GM12878 (cell line): ENCODE data around the gene HSPA1A. TPM values are rescaled to one million over a fixed set of nuclear protein-coding genes. Genes with fewer than 3 reads are reported as not detected.

Source experiments
- EGR1 ChIP-seq, 2 experiments: IDR thresholded peaks; 1 replicate in 1 of 2; 2 replicates in 1 of 2; pipeline ENCODE4 v1.6.1; 2011 to 2012; ENCODE audit warnings: low read depth in 2 of 2, low read length in 2 of 2, borderline replicate concordance in 1 of 2, mild to moderate bottlenecking in 1 of 2, moderate library complexity in 1 of 2
- IKZF1 ChIP-seq: fragments of 450-650 bp; conservative IDR thresholded peaks from 2 replicates; pipeline ENCODE4 v1.6.1; 2017; ENCODE audit warnings: antibody characterized with exemption, mild to moderate bottlenecking
- MTA3 ChIP-seq: IDR thresholded peaks from 2 replicates; pipeline ENCODE4 v1.6.1; 2012; ENCODE audit warnings: low read length, inconsistent platforms, borderline replicate concordance
- MYB ChIP-seq: fragments of 150-350 bp; IDR thresholded peaks from 2 replicates; pipeline ENCODE4 v1.6.1; 2014; ENCODE audit warnings: mild to moderate bottlenecking, low read depth, low read length, borderline replicate concordance
- PRDM15 ChIP-seq: fragments of 450-650 bp; formaldehyde crosslinking; IDR thresholded peaks from 2 replicates; pipeline ENCODE4 v1.4.0; 2020; ENCODE audit warnings: mild to moderate bottlenecking, moderate library complexity
- RBBP5 ChIP-seq: fragments of 200-600 bp; sonication (generic); conservative IDR thresholded peaks from 2 replicates; pipeline ENCODE4 v1.6.1; 2016
- SMC3 ChIP-seq: IDR thresholded peaks from 2 replicates; pipeline ENCODE4 v1.6.1; 2011; ENCODE audit warnings: low read length, improper control_type of control experiment, borderline replicate concordance
- SREBF2 ChIP-seq: IDR thresholded peaks from 2 replicates; pipeline ENCODE4 v1.6.1; 2012; ENCODE audit warnings: mild to moderate bottlenecking, low read length
- SRF ChIP-seq, 2 experiments: IDR thresholded peaks; 2 replicates each; pipeline ENCODE4 v1.6.1; 2011; ENCODE audit warnings: low read depth in 2 of 2, low read length in 2 of 2, mild to moderate bottlenecking in 1 of 2, moderate library complexity in 1 of 2
- SUZ12 ChIP-seq: fragments of 200-600 bp; sonication (generic); IDR thresholded peaks from one replicate; pipeline ENCODE4 v1.6.1; 2018; ENCODE audit warnings: antibody characterized with exemption, mild to moderate bottlenecking; ENCODE audit not compliant: unreplicated experiment
- ZBTB40 ChIP-seq: fragments of 450-650 bp; IDR thresholded peaks from 2 replicates; pipeline ENCODE4 v1.6.1; 2016; ENCODE audit warnings: mild to moderate bottlenecking, moderate library complexity, borderline replicate concordance
- polyA plus RNA-seq, 11 experiments: library from polyadenylated mRNA; depleted of rRNA in 4 of 11; unstranded in 6 of 11; stranded (reverse) in 5 of 11; fragments of >200 nt; fragmentation: Nextera tagmentation in 4 of 11; fragmentation: Illumina TruSeq in 1 of 11; extraction: Ambion mirVana in 4 of 11; extraction: Trizol in 1 of 11; gene quantifications; 1 replicate in 1 of 11; 2 replicates in 10 of 11; pipeline versions ENCODE4 v1.2.1 to v1.2.3, GENCODE V29; 2011 to 2016; ENCODE audit warnings: inconsistent platforms in 2 of 11, missing spikeins in 2 of 11, low read depth in 1 of 11
- total RNA-seq, 4 experiments: library from RNA; depleted of rRNA in 3 of 4; stranded (reverse); fragments of >200 nt in 3 of 4; fragmentation: Illumina TruSeq in 1 of 4; extraction: Trizol in 1 of 4; gene quantifications; 2 replicates each; pipeline versions ENCODE4 v1.2.1 to v1.2.3, GENCODE V29; 2013 to 2021
- TF ChIP-seq, protein P1 (sequence below): fragments of 450-650 bp; IDR thresholded peaks from 2 replicates; pipeline ENCODE4 v1.6.1; 2016; ENCODE audit warnings: mild to moderate bottlenecking
- TF ChIP-seq, protein P2 (sequence below): IDR thresholded peaks from 2 replicates; pipeline ENCODE4 v1.6.1; 2012; ENCODE audit warnings: improper control_type of control experiment, low read depth, low read length; ENCODE audit not compliant: insufficient replicate concordance

HSPA1A gene
- total and polyA plus RNA-seq, 10 of the 15 experiments (the other 5 are each of a cell fraction or from before 2014, with no cell fraction given): 0.29 to 51.8 (median 17.5) TPM

DNA sequence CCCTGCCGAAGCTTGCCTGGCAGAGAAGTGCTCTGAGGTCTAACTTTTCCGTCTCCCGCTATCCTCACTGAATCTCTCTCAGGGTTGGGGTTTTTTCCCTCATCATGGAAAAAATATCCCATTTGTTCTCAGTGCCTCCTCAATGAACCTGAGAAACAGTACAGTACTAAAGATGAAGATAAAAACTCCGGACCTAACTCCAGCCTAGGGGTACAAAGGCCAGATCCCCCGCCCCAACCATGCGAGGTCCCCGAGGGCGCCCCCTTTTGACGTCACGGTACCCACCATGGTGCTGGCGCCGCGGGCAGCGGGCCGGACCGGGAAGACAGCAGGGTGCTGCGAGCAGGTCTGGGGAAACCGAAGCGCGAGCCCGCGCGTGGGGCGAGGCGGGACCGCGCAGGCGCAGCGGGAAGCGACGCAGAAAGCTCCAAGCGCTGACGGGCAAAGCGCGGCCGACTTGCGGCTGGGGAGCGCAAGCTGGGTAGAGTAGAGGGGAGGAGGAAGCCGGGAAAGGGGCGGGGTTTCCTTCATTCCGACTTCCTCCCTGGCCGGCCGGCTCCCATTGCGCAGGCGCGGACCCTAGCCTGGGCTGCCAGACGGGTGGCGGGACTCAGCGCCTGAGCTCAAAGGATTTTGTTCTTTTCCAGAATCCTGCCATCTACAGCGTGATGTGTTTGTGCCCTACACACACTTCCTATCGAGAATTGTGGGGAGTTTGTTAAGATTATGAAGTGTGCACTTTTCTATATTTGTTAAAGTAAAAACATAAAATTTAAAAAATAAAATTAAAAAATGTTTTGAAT lies 8.7 kb upstream of the HSPA1A start, which contains the start of gene LSM2 (continued):
- TF ChIP-seq PRDM15 (CRISPR knock-in tag): no peak
- TF ChIP-seq IKZF1: peak; percentile 91
- peak; percentile 42; the same call in 1 of the 2 replicates for TF ChIP-seq ZBTB40
- no peak for TF ChIP-seq EGR1 (IDR thresholded peaks at IDR 0.05; ENCODE audit: borderline replicate concordance in 1 of 2, low read depth in 2 of 2, low read length in 2 of 2)
- TF ChIP-seq MYB: no peak
- TF ChIP-seq, protein P1, sequence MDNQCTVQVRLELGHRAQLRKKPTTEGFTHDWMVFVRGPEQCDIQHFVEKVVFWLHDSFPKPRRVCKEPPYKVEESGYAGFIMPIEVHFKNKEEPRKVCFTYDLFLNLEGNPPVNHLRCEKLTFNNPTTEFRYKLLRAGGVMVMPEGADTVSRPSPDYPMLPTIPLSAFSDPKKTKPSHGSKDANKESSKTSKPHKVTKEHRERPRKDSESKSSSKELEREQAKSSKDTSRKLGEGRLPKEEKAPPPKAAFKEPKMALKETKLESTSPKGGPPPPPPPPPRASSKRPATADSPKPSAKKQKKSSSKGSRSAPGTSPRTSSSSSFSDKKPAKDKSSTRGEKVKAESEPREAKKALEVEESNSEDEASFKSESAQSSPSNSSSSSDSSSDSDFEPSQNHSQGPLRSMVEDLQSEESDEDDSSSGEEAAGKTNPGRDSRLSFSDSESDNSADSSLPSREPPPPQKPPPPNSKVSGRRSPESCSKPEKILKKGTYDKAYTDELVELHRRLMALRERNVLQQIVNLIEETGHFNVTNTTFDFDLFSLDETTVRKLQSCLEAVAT: peak; percentile 44; the same call in 1 of the 2 replicates
- TF ChIP-seq, protein P2, sequence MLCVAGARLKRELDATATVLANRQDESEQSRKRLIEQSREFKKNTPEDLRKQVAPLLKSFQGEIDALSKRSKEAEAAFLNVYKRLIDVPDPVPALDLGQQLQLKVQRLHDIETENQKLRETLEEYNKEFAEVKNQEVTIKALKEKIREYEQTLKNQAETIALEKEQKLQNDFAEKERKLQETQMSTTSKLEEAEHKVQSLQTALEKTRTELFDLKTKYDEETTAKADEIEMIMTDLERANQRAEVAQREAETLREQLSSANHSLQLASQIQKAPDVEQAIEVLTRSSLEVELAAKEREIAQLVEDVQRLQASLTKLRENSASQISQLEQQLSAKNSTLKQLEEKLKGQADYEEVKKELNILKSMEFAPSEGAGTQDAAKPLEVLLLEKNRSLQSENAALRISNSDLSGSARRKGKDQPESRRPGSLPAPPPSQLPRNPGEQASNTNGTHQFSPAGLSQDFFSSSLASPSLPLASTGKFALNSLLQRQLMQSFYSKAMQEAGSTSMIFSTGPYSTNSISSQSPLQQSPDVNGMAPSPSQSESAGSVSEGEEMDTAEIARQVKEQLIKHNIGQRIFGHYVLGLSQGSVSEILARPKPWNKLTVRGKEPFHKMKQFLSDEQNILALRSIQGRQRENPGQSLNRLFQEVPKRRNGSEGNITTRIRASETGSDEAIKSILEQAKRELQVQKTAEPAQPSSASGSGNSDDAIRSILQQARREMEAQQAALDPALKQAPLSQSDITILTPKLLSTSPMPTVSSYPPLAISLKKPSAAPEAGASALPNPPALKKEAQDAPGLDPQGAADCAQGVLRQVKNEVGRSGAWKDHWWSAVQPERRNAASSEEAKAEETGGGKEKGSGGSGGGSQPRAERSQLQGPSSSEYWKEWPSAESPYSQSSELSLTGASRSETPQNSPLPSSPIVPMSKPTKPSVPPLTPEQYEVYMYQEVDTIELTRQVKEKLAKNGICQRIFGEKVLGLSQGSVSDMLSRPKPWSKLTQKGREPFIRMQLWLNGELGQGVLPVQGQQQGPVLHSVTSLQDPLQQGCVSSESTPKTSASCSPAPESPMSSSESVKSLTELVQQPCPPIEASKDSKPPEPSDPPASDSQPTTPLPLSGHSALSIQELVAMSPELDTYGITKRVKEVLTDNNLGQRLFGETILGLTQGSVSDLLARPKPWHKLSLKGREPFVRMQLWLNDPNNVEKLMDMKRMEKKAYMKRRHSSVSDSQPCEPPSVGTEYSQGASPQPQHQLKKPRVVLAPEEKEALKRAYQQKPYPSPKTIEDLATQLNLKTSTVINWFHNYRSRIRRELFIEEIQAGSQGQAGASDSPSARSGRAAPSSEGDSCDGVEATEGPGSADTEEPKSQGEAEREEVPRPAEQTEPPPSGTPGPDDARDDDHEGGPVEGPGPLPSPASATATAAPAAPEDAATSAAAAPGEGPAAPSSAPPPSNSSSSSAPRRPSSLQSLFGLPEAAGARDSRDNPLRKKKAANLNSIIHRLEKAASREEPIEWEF: no peak
- no peak for TF ChIP-seq RBBP5
- 0 out of 4 replicates have a peak, but pooled peaks of 1 of the 2 experiments have one; percentile 32 for TF ChIP-seq SRF (IDR thresholded peaks at IDR 0.05; ENCODE audit: low read depth in 2 of 2, low read length in 2 of 2)
- no peak for TF ChIP-seq SMC3
- no peak for TF ChIP-seq MTA3
- TF ChIP-seq SUZ12: no peak
- no peak for TF ChIP-seq SREBF2
